GM11168 (cell line): ENCODE data around the gene PRKN.

Experiments
- in situ Hi-C: fragments of 300-500 bp; cut with MboI; formaldehyde crosslinking; loops from one replicate; pipeline ENCODE4 v1.12.0; 2022; ENCODE audit warnings: low sequenced_read_pairs; ENCODE audit not compliant: unreplicated experiment

The PRKN gene

DNA sequence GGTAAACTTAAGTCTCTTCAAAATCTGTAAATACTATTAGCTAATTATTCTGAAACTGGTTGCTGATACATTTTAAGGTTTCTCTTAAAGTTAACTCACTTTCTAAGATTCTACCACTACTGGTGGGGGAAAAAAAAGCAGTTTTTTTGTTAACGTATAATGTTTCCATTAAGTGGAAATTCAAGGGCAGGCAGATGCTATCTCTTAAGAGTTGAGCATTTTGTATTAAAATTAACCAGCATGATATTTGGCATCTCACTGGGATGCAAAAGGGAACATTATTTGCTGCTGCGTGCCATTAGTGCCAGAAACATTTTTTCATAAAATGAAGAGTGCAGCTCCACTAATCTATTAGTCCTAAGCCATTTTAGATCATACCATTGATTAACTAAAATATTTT is 246.2 kb downstream of the PRKN start:
- in situ Hi-C loops: no loop called here

DNA sequence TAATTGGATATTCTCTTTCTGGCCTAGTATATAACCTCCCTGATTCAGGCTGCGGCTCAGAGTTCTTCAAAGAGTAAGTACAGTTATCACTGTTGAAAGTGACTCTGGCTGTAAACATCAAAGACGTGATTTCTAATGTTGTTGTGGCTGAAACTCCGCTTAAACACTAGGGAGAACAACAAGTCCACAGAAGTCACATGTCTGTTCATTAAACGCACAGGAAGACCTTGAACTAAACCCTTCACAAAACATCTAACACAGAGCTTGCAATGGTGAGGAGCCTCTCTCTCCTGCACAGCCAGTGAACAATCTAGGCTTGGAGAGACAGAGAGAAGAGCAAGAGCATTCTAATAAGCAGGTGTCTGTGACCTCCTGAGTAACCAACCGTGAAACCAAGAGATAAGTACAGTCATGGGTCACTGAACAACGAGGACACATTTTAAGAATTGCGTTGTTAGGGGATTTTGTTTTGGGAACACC is 249.3 kb downstream of the PRKN start:
- in situ Hi-C loops: no loop called here

DNA sequence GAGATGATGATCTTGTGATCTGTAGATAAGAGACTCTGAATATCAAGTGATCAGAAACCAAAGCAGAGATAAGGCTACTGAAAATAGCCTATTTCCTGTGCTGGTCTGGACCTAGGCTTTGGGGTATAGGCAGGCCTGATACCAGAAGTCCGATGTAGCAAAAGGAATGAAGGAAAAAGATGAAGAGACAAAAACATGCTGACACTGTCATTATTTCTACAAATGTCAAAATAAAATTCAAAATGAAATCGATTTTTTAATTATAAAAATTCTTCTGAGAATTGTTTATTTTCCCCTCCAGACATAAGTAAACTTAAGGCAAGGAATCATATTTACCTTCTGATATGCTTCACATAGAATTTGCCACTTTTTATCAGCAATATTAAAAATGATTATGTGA is 252.8 kb downstream of the PRKN start:
- in situ Hi-C loops: no loop called here

- in situ Hi-C loops: no loop called here
Observed at GRCh38 chr6:162471842-162472241, 255.7 kb downstream of the PRKN start.

DNA sequence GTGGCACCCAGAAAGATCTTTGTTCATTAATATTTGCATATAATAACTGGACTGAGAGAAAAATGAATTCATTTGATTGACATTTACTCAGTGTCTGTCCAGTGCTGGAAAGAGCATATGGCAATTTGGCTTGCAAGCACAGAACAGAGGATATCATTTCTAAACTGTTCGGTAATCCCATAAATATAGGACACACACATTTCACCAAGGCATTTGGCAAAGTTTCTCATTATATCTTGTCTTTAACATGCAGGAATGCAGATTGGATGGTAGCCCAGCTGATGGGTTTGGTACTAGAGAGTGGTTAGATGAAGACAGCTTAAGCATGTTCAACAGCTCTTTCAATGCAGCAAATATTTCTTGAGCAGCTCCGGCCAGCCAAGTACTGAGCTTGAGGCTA is 259.2 kb downstream of the PRKN start:
- in situ Hi-C loops: no loop called here

DNA sequence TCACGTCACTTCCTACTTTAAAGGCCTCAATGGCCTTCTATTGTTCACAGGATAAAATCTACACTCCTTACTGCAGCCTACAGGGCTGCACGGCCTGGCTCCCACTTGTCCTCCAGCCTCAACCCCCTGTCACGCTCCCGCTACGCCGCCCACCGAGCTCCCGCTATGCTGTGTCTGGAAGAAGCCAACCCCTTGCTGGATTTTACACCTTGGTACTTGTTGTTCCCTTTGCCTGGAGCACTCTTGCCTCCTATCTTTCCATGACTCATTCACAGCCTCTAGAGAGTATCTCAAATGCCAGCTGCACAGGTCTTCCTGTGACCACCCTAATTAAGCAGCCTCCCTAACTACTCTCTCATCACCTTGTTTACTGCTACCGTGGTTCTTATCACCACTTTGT is 259.9 kb downstream of the PRKN start:
- in situ Hi-C loops: no loop called here

DNA sequence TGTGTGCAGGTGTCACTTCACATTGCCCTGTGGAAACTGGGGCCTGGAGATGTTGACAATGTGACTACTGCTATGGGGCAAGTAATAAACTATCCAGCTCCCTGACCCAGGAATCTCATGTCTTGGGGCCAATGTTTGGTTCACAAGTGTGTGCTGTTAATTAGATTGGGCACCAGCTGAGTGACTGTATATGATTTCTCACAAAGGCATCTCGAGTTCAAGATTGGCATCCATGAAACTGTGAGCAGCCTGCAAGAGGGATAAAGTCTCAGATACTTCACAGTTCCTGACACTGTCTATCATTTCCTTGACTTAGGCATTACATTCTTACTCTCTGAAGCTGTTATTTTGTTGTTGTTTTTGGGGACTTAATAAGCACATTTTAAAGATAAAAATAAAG is 264.0 kb downstream of the PRKN start:
- in situ Hi-C loops: no loop called here

DNA sequence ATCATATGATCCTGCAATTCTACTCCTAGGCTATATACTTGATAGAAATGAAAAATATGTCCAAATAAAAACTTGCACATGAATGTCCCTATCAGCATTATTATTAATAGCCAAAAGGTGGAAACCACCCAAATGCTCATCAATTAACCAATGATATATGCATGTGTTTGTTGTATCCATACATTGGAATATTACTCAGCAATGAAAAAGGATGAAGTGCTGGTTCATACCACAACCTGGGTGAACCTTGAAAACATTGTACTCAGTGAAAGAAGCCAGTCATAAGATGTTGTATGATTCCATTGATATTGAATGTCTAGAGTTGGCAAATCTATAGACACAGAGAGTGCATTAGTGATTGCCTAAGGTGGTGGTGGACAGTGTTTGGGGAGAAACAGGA is 267.6 kb downstream of the PRKN start:
- in situ Hi-C loops: no loop called here

DNA sequence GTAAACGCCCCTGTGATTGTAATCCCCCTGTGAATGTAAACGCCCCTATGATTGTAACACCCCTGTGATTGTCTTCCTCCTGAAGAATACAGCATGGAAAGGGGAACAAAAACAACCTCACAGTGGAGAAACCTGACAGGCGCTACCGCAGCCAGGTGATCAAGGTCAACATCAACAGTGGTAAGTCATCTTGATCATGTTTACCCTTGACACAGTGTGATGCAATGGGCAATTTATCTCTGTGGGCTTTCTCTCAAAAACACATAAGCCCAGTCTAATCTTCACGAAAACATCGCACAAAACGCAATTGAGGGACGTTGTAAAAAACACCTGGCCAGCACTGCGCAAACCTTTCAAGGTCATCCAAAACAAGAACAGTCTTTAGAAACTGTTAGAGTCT is 277.2 kb downstream of the PRKN start:
- in situ Hi-C loops: no loop called here

DNA sequence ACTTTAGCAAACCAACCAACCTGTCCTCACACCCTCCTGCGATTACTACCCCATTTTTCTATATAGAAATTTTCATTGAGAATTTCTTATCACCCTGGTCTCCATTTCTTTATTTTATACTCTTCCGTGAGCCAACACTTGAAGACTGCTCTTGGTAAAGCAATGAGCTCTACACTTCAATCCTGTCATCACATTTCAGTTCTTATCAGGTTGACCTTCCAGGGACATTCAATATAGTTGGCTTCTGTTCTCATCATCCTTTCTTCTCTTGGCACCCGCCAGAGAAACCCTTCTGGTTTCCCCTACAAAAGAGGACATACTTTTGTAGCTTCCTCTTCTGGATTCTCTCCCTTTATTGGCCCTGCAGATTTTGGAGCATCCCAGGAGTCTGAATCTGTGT is 279.3 kb downstream of the PRKN start:
- in situ Hi-C loops: no loop called here

- in situ Hi-C loops: no loop called here
Observed at GRCh38 chr6:162443101-162443500, 284.5 kb downstream of the PRKN start.

GRCh38 chr6:162442687-162443086 is 284.9 kb downstream of the PRKN start:
- in situ Hi-C loops: no loop called here

DNA sequence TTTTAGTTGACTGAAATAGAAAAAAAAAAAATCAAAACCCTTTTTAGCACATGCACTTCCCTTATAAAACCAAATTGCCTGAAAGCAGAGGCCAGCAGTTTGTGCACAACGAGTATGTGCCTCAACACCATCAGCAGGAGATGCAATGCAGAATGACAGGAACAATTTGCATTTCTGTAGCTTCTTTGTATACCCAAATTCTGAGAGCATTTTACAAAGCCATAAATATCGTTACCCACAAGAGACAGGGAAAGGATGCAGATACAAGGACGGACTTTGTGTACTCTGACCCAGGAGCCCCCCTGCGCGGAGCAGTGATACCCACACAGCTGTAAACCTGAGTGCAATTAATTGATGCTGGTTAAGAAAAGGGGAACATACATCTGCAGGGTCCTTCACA is 285.6 kb downstream of the PRKN start:
- in situ Hi-C loops: no loop called here

GRCh38 chr6:162438980-162439379 is 288.6 kb downstream of the PRKN start:
- in situ Hi-C loops: no loop called here

GRCh38 chr6:162435071-162435470 is 292.5 kb downstream of the PRKN start:
- in situ Hi-C loops: no loop called here

- in situ Hi-C loops: no loop called here
Observed at GRCh38 chr6:162421004-162421403, 306.6 kb downstream of the PRKN start.

DNA sequence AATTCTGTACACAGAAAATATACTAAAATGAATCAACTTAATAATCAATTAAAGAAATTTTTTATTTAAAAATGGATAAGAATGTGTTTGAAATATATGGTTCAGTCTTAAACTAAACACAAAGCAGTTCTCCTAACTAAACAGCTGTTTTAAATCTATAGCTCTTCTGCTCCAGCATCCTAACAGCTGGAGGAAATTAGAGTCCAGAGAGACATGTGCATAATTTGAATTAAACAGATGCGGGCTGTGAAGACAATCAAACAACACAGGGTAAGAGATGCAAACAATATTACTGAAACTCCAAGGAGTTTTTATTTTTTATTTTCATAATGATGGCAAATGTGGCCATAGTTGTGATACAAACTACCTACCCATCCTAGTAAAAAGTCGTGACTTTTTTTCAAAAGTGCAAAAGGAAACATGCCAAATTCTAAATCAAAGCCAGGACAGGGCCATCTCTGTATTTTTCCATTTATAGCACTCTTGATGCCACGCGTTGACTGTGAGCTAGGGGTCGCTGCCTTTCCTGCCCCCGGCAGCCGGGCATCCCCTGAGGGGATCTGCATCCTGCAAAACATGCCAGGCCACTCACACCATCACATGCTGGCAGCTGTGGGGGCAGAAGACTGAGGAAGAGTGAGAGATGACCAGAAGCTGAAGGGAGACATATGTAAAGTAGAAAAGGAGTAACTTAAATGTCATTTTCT is 310.6 kb downstream of the PRKN start:
- in situ Hi-C loops: no loop called here

GRCh38 chr6:162416307-162416706 is 311.3 kb downstream of the PRKN start:
- in situ Hi-C loops: no loop called here

GRCh38 chr6:162409741-162410691 is 317.6 kb downstream of the PRKN start:
- in situ Hi-C loops: no loop called here

- in situ Hi-C loops: no loop called here
Observed at GRCh38 chr6:162408826-162409535, 318.6 kb downstream of the PRKN start.

DNA sequence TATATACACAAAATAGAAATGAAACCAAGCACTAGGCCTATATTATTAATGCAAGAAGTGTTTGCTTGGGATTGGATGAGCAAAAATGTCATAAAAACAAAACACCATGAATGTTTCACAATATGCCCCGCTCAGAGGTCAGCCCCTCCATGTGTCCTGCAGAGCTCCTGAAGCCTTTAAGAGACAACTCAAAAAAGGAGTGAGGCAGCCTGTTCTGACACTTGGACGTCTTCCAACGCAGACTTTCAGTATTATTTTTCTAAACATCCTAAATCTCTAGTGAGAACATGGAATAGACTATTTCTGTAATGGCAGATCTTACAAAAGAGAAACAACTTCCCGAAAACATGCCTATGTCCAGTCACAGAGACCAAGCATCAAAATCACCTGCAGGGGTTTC is 322.6 kb downstream of the PRKN start:
- in situ Hi-C loops: no loop called here
